K562 (cell line): ENCODE results near the gene SH3TC2. TPM values are rescaled to one million over a fixed set of nuclear protein-coding genes. Genes with fewer than 3 reads are reported as not detected.

Experiments
- BRCA1 ChIP-seq, 2 experiments: fragments of 450-650 bp in 1 of 2; sonication (generic) in 1 of 2; formaldehyde crosslinking in 1 of 2; IDR thresholded peaks; 2 replicates each; pipeline versions ENCODE4 v1.5.0 to v1.6.1; 2017 to 2020; ENCODE audit warnings: mild to moderate bottlenecking in 1 of 2, missing genetic modification reagents in 1 of 2
- CHCHD3 ChIP-seq: fragments of 250-450 bp; sonication (Bioruptor Pico); IDR thresholded peaks from 2 replicates; pipeline ENCODE4 v2.1.2; 2022; ENCODE audit warnings: mild to moderate bottlenecking
- DPF2 ChIP-seq: fragments of 450-650 bp; IDR thresholded peaks from 2 replicates; pipeline ENCODE4 v1.6.1; 2016
- FOXM1 ChIP-seq, 2 experiments: fragments of 450-650 bp in 1 of 2; sonication (generic) in 1 of 2; formaldehyde crosslinking in 1 of 2; IDR thresholded peaks; 2 replicates each; pipeline versions ENCODE4 v1.6.1 to v1.9.0; 2017 to 2022; ENCODE audit warnings: low read depth in 2 of 2, mild to moderate bottlenecking in 2 of 2, missing genetic modification reagents in 1 of 2, moderate library complexity in 1 of 2
- HNRNPK ChIP-seq: fragments of 200-400 bp; formaldehyde crosslinking; IDR thresholded peaks from one replicate; pipeline ENCODE4 v1.6.1; 2018; ENCODE audit warnings: mild to moderate bottlenecking, low read depth, low read length; ENCODE audit not compliant: poor library complexity, severe bottlenecking
- KDM2B ChIP-seq: fragments of 250-450 bp; sonication (Bioruptor Pico); IDR thresholded peaks from 2 replicates; pipeline ENCODE4 v1.8.0; 2021; ENCODE audit warnings: mild to moderate bottlenecking, moderate library complexity
- NCOA2 ChIP-seq, 2 experiments: fragments of 450-650 bp; IDR thresholded peaks; 2 replicates each; pipeline ENCODE4 v1.6.1; 2018; ENCODE audit warnings: mild to moderate bottlenecking in 2 of 2, moderate library complexity in 1 of 2; ENCODE audit not compliant: partially characterized antibody in 2 of 2
- NFIX ChIP-seq: fragments of 250-450 bp; sonication (Bioruptor Pico); IDR thresholded peaks from 2 replicates; pipeline ENCODE4 v1.4.0; 2020; ENCODE audit warnings: low read depth, mild to moderate bottlenecking, moderate library complexity
- PRPF4 ChIP-seq: fragments of 200-400 bp; formaldehyde crosslinking; IDR thresholded peaks from one replicate; pipeline ENCODE4 v1.6.1; 2017; ENCODE audit warnings: low read length, low read depth, mild to moderate bottlenecking; ENCODE audit not compliant: insufficient read depth, poor library complexity, severe bottlenecking
- PYGO2 ChIP-seq: fragments of 450-650 bp; IDR thresholded peaks from 2 replicates; pipeline ENCODE4 v1.6.1; 2016; ENCODE audit warnings: mild to moderate bottlenecking, missing genetic modification characterization, moderate library complexity, missing compliant biosample characterization
- RNF2 ChIP-seq: sonication (generic); IDR thresholded peaks from 2 replicates; pipeline ENCODE4 v1.6.1; 2016
- SAP30 ChIP-seq: fragments of 200-600 bp; sonication (generic); IDR thresholded peaks from 2 replicates; pipeline ENCODE4 v1.6.1; 2012; ENCODE audit warnings: borderline replicate concordance, low read depth, mild to moderate bottlenecking, moderate library complexity, low read length, control low read depth, inconsistent platforms; ENCODE audit not compliant: insufficient read depth, poor library complexity, severe bottlenecking
- XRCC5 ChIP-seq: fragments of 200-400 bp; formaldehyde crosslinking; IDR thresholded peaks from 2 replicates; pipeline ENCODE4 v1.6.1; 2017; ENCODE audit warnings: low read depth, mild to moderate bottlenecking, low read length
- ZFP36 ChIP-seq: fragments of 150-350 bp; IDR thresholded peaks from 2 replicates; pipeline ENCODE4 v1.6.1; 2018; ENCODE audit warnings: low read length, low read depth; ENCODE audit not compliant: partially characterized antibody
- ZNF436 ChIP-seq: fragments of 250-450, 450-650 bp; sonication (Bioruptor Pico); formaldehyde crosslinking; IDR thresholded peaks from 2 replicates; pipeline ENCODE4 v1.7.0; 2020; ENCODE audit warnings: mild to moderate bottlenecking
- ZNF583 ChIP-seq: fragments of 250-450 bp; sonication (Bioruptor Pico); IDR thresholded peaks from 2 replicates; pipeline ENCODE4 v1.4.0; 2020
- polyA plus RNA-seq, 8 experiments: library from polyadenylated mRNA; depleted of rRNA in 4 of 8; stranded (reverse) in 5 of 8; unstranded in 3 of 8; fragments of >200 nt; fragmentation: Nextera tagmentation in 2 of 8; fragmentation: Illumina TruSeq in 1 of 8; extraction: Ambion mirVana in 2 of 8; extraction: Trizol in 1 of 8; gene quantifications; 2 replicates each; pipeline versions ENCODE4 v1.2.1 to v1.2.3, GENCODE V29; 2011 to 2014; ENCODE audit warnings: inconsistent platforms in 1 of 8, missing spikeins in 1 of 8
- total RNA-seq, 7 experiments: library from RNA; depleted of rRNA in 6 of 7; stranded (reverse); fragments of >200 nt in 6 of 7; fragmentation: Illumina TruSeq in 2 of 7; extraction: Trizol in 2 of 7; gene quantifications; 2 replicates each; pipeline versions ENCODE4 v1.2.1 to v1.2.3, GENCODE V29; 2011 to 2021; ENCODE audit warnings: low replicate concordance in 1 of 7
- TF ChIP-seq, protein P1 (sequence below): fragments of 250-450 bp; sonication (Bioruptor Pico); IDR thresholded peaks from 2 replicates; pipeline ENCODE4 v1.6.1; 2021; ENCODE audit warnings: mild to moderate bottlenecking
- TF ChIP-seq, protein P2 (sequence below): sonication (generic); formaldehyde crosslinking; IDR thresholded peaks from 2 replicates; pipeline ENCODE4 v1.8.0; 2022; ENCODE audit warnings: mild to moderate bottlenecking, missing genetic modification reagents, borderline replicate concordance
- TF ChIP-seq, protein P3 (sequence below): fragments of 250-450 bp; sonication (Bioruptor Pico); IDR thresholded peaks from 2 replicates; pipeline ENCODE4 v1.8.0; 2021; ENCODE audit warnings: mild to moderate bottlenecking, moderate library complexity

The SH3TC2 gene
- total and polyA plus RNA-seq, 9 of the 15 experiments (the other 6 are each of a cell fraction or from before 2014, with no cell fraction given): 0.03 to 0.80 (median 0.55) TPM; not detected in 1

DNA sequence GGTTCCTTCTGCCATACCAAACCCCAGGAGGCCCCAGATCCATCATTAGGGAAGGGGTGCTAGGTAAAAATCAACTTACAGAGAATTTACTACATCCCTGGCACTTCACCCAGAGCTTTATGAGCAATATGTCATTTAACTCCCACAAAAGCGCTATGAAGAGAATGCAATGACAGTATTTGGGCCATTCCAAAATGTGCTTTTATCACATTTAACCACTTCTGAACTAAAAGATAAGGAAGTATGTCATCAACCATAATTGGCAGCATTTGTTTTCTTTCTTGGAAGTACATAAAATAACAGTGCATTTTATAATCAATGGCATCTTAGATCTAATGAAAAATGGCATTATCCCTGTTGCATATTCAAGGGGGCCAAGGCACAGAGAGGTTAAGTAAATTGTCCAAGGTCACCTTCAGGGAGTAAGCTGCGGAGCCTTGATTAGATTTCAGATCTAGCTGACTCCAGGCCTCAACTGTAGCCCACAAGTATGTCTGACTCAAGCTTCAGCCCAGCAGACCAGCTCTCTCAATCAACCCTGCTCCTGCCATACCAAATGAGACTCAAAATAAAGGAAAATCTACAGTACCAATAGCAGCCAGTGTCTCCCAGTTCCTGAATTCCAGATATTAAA lies 16.5 kb downstream of the SH3TC2 start (continued):
- TF ChIP-seq, protein P1, sequence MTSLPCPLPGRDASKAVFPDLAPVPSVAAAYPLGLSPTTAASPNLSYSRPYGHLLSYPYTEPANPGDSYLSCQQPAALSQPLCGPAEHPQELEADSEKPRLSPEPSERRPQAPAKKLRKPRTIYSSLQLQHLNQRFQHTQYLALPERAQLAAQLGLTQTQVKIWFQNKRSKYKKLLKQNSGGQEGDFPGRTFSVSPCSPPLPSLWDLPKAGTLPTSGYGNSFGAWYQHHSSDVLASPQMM (CRISPR knock-in tag): no peak
- TF ChIP-seq ZNF436 (CRISPR knock-in tag) (no peak), NCOA2 (IDR thresholded peaks at IDR 0.05; ENCODE audit: partially characterized antibody in 2 of 2) (no peak), ZFP36 (peak; percentile 15), PRPF4 (no peak), SAP30 (no peak), PYGO2 (tag) (no peak), ZNF583 (no peak), NFIX (no peak), DPF2 (peak; percentile 92), XRCC5 (no peak), BRCA1 (IDR thresholded peaks at IDR 0.05) (no peak), BRCA1 (CRISPR knock-in tag; IDR thresholded peaks at IDR 0.05) (no peak), HNRNPK (no peak), RNF2 (0 out of 2 replicates have a peak, but pooled peaks have one; percentile 52), FOXM1 (IDR thresholded peaks at IDR 0.05; ENCODE audit: low read depth) (peak; percentile 48; the same call in 1 of the 2 replicates), FOXM1 (CRISPR knock-in tag; IDR thresholded peaks at IDR 0.05; ENCODE audit: low read depth) (no peak), KDM2B (CRISPR knock-in tag) (no peak), CHCHD3 (CRISPR knock-in tag) (no peak)
- TF ChIP-seq, protein P2, sequence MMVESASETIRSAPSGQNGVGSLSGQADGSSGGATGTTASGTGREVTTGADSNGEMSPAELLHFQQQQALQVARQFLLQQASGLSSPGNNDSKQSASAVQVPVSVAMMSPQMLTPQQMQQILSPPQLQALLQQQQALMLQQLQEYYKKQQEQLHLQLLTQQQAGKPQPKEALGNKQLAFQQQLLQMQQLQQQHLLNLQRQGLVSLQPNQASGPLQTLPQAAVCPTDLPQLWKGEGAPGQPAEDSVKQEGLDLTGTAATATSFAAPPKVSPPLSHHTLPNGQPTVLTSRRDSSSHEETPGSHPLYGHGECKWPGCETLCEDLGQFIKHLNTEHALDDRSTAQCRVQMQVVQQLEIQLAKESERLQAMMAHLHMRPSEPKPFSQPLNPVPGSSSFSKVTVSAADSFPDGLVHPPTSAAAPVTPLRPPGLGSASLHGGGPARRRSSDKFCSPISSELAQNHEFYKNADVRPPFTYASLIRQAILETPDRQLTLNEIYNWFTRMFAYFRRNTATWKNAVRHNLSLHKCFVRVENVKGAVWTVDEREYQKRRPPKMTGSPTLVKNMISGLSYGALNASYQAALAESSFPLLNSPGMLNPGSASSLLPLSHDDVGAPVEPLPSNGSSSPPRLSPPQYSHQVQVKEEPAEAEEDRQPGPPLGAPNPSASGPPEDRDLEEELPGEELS (CRISPR knock-in tag): no peak
- TF ChIP-seq, protein P3, sequence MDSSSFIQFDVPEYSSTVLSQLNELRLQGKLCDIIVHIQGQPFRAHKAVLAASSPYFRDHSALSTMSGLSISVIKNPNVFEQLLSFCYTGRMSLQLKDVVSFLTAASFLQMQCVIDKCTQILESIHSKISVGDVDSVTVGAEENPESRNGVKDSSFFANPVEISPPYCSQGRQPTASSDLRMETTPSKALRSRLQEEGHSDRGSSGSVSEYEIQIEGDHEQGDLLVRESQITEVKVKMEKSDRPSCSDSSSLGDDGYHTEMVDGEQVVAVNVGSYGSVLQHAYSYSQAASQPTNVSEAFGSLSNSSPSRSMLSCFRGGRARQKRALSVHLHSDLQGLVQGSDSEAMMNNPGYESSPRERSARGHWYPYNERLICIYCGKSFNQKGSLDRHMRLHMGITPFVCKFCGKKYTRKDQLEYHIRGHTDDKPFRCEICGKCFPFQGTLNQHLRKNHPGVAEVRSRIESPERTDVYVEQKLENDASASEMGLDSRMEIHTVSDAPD: no peak
